Adrenal gland (tissue), 12 donors: Measurements from ENCODE around the gene TRAPPC2B. TPM values are rescaled to one million over a fixed set of nuclear protein-coding genes. Genes with fewer than 3 reads are reported as not detected.

ENCODE experiments used
- DNase-seq, 7 donors: peaks; one replicate each; pipeline ENCODE4 v3.0.0-alpha.2; 2019 to 2020
- H3K27ac ChIP-seq, 5 donors: fragments of 200-600 bp; sonication (generic) in 4 of 5; 1 replicate in 3 of 5; 2 replicates in 2 of 5; pipeline versions ENCODE4 v1.5.1 to v1.8.0; 2016 to 2020; ENCODE audit warnings: mild to moderate bottlenecking in 1 of 5
- H3K27me3 ChIP-seq: fragments of 200-600 bp; 2 replicates; pipeline ENCODE4 v1.8.0; 2021
- H3K36me3 ChIP-seq, 2 donors: fragments of 200-600 bp; replicated peaks in 1 of 2; 1 replicate in 1 of 2; 2 replicates in 1 of 2; pipeline versions ENCODE4 v1.5.1 to v1.8.0; 2018 to 2022
- H3K4me1 ChIP-seq, 2 donors: fragments of 200-600 bp; replicated peaks in 1 of 2; 1 replicate in 1 of 2; 2 replicates in 1 of 2; pipeline versions ENCODE4 v1.5.1 to v1.8.0; 2018 to 2021
- H3K4me3 ChIP-seq, 4 donors: fragments of 200-600 bp; sonication (generic) in 3 of 4; one replicate each; pipeline ENCODE4 v1.5.1; 2016 to 2018
- H3K9me3 ChIP-seq, 3 donors: fragments of 200-600 bp; sonication (generic) in 1 of 3; replicated peaks in 1 of 3; 1 replicate in 2 of 3; 2 replicates in 1 of 3; pipeline versions ENCODE4 v1.5.1 to v1.8.0; 2016 to 2021
- POLR2A ChIP-seq, 2 donors: fragments of 450-650 bp; IDR thresholded peaks; one replicate each; pipeline ENCODE4 v1.6.1; 2017; ENCODE audit warnings: antibody characterized with exemption in 2 of 2, mild to moderate bottlenecking in 2 of 2, moderate library complexity in 1 of 2
- whole genome bisulfite sequencing, 4 donors: extraction: QIAGEN DNeasy Blood & Tissue Kit in 2 of 4; methylation state at CpG; one replicate each; pipeline versions ENCODE4 v1.1.5 to v1.1.7; 2013 to 2017; 5-methylcytosine and 5-hydroxymethylcytosine counted together
- intact Hi-C, 2 donors: fragments of 100-400 bp; cut with DNase I; formaldehyde crosslinking; loops; one replicate each; pipeline versions ENCODE4 v1.14.1 to v1.15.0; 2022 to 2023
- polyA plus RNA-seq, 3 donors: library from polyadenylated mRNA; stranded (reverse); fragments of 200-250 nt in 2 of 3; fragments of 350-450 nt in 1 of 3; fragmentation: Illumina TruSeq in 1 of 3; extraction: RNeasy Lipid Tissue Mini Kit (QIAGEN cat#74804) in 1 of 3; gene quantifications; one replicate each; pipeline ENCODE4 v1.2.3, GENCODE V29; 2013 to 2014
- total RNA-seq, 9 donors: library from RNA; depleted of rRNA in 4 of 9; stranded (reverse); fragments of >200 nt in 4 of 9; fragments of 120-200 nt in 1 of 9; fragmentation: NEBNext Ultra II Directional in 1 of 9; extraction: Animal tissue kit (Norgen Biotek cat#: 25700) in 1 of 9; gene quantifications; one replicate each; pipeline versions ENCODE4 v1.1.0 to v1.2.4, GENCODE V29; 2013 to 2023
- TF ChIP-seq, protein P1 (sequence below), 6 experiments: fragments of 450-650 bp in 4 of 6; fragments of 200-600 bp in 2 of 6; sonication (generic) in 1 of 6; IDR thresholded peaks; 1 replicate in 5 of 6; 2 replicates in 1 of 6; pipeline versions ENCODE4 v1.5.1 to v1.8.0; 2016 to 2021; ENCODE audit warnings: antibody characterized with exemption in 6 of 6, mild to moderate bottlenecking in 2 of 6, moderate library complexity in 1 of 6
- donor health status: healthy with polysubstance abuse.
- donor health status: Bipolar disorder and iron deficiency.
- donor health status: DM: yes; HTN: yes; CAD: no.
- donor health status: DM: no; HTN: no; CAD: no.
- donor health status: DM: no; HTN: no; CAD: no.
- donor health status: DM: yes; HTN: yes; CAD: no.

The TRAPPC2B gene
- total and polyA plus RNA-seq, 12 donors = 12.6 to 72.8 (median 27.1) TPM

- WGBS, 4 donors = 14 to 25% (median 20%) methylated on average over 2 to 8 of the region's 8 CpGs
Measured at GRCh38 chr19:57406516-57407123, 43.3 kb downstream of the TRAPPC2B start.

DNA sequence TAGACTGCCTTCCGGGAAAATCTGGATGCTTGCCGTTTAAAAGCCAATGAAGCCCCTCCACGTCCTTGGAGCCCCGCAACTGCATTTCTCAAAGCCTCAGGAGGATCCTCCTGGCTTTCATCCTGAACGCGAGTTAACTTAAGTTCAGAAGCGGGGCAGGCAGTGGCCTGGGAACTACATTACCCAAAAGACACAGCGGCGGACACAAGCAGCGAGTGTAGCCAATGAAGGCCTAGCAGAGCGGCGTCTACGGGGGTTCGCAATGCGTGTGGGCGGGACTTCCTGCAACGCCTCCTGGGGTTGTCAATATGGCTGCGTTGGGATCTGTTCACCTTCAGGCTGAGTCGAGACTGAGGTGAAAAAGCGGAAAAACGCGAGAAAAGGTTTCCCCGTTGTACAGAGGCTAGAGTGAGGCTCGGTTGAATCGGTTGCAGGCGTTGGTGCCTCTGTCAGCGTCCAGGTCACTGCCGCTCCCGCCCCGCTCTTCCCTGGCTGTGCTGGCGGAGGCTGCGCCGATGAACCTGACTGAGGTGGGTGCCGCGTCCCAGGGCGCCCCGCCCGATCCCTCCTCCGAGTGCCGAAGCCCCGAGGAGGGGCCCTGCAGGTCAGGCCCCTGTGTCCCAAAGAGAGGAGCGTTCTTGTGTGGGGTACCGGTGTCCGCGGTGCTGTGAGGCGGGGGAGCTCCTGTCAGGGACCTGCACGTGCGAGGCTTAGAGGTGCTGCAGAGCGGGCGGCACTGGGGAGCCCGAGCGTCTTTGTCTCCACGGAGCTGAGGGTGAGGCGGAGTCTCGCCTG lies 47.7 kb downstream of the TRAPPC2B start, which contains the start of gene ZNF17:
Gene ZNF17, plus strand, starts transcription at position 285 of the 795 bp plus-strand sequence. CDS start 2,455 bp downstream, outside the sequence.
- WGBS, 4 donors = 0% methylated on average over 22 to 55 of the region's 55 CpGs
- intact Hi-C loops = no loop called here
- no peak for TF ChIP-seq POLR2A (IDR thresholded peaks at IDR 0.05)
- TF ChIP-seq, protein P1, sequence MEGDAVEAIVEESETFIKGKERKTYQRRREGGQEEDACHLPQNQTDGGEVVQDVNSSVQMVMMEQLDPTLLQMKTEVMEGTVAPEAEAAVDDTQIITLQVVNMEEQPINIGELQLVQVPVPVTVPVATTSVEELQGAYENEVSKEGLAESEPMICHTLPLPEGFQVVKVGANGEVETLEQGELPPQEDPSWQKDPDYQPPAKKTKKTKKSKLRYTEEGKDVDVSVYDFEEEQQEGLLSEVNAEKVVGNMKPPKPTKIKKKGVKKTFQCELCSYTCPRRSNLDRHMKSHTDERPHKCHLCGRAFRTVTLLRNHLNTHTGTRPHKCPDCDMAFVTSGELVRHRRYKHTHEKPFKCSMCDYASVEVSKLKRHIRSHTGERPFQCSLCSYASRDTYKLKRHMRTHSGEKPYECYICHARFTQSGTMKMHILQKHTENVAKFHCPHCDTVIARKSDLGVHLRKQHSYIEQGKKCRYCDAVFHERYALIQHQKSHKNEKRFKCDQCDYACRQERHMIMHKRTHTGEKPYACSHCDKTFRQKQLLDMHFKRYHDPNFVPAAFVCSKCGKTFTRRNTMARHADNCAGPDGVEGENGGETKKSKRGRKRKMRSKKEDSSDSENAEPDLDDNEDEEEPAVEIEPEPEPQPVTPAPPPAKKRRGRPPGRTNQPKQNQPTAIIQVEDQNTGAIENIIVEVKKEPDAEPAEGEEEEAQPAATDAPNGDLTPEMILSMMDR (IDR thresholded peaks at IDR 0.05) = no peak
- no peaks in the 10 kb centered on the region for H3K36me3 ChIP-seq
- no peaks in the 10 kb centered on the region for H3K27me3 ChIP-seq
- H3K9me3 ChIP-seq = no peaks in the 10 kb centered on the region
- peak within 1 kb of the TSS in 3 of 5 donors; percentile 18 to 66 (median 43) for H3K27ac ChIP-seq
- peaks cover 0 to 17% of the 10 kb centered on the region in 2 donors for H3K4me1 ChIP-seq
- H3K4me3 ChIP-seq = peak within 1 kb of the TSS; percentile 27 to 89 (median 79)
- peak; percentile 92 to 98 (median 96) for DNase-seq

More at GRCh38 chr19:57406516-57407123, 43.3 kb downstream of the TRAPPC2B start:
- TF ChIP-seq, protein P1 (IDR thresholded peaks at IDR 0.05) = peak; percentile 42 to 62 (median 53)
- TF ChIP-seq POLR2A (IDR thresholded peaks at IDR 0.05) = no peak
- intact Hi-C loops = no loop called here
- H3K4me1 ChIP-seq = peaks cover 0 to 9% of the 10 kb centered on the region in 2 donors
- H3K27ac ChIP-seq = no peak overlapping the region
- H3K27me3 ChIP-seq = no peaks in the 10 kb centered on the region
- H3K9me3 ChIP-seq = no peaks in the 10 kb centered on the region
- H3K36me3 ChIP-seq = no peaks in the 10 kb centered on the region
- peak; percentile 46 to 82 (median 61) for DNase-seq
- no peak overlapping the region for H3K4me3 ChIP-seq

Other genes starting within 250 kb of the TRAPPC2B start
- gene USP29, start 243.6 kb upstream of the TRAPPC2B start, total RNA-seq = not detected
- not detected for gene USP29, start 243.6 kb upstream of the TRAPPC2B start, polyA plus RNA-seq
- not detected for gene ZIM3, start 218.3 kb upstream of the TRAPPC2B start, total RNA-seq
- gene ZIM3, start 218.3 kb upstream of the TRAPPC2B start, polyA plus RNA-seq = not detected
- gene DUXA, start 196.1 kb upstream of the TRAPPC2B start, total RNA-seq = not detected
- gene DUXA, start 196.1 kb upstream of the TRAPPC2B start, polyA plus RNA-seq = not detected
- 10 to 100 TPM; 11.8 to 78.1 (median 37.0) TPM for gene ZNF264, start 172.1 kb upstream of the TRAPPC2B start, total RNA-seq
- gene ZNF264, start 172.1 kb upstream of the TRAPPC2B start, polyA plus RNA-seq = 1 to 10 TPM; 6.4 to 9.8 (median 7.9) TPM
- 1 to 10 TPM in 3 of 9 donors, under 1 TPM in 4, not detected in 2; 0.50 to 2.4 (median 0.90) TPM for gene AURKC, start 132.5 kb upstream of the TRAPPC2B start, total RNA-seq
- gene AURKC, start 132.5 kb upstream of the TRAPPC2B start, polyA plus RNA-seq = 1 to 10 TPM; 1.9 to 5.0 (median 2.1) TPM
- gene ZNF805, start 122.9 kb upstream of the TRAPPC2B start, total RNA-seq = 10 to 100 TPM; 11.7 to 29.7 (median 19.0) TPM
- gene ZNF805, start 122.9 kb upstream of the TRAPPC2B start, polyA plus RNA-seq = 1 to 10 TPM in 2 of 3 donors, under 1 TPM in 1; 0.84 to 3.4 (median 1.5) TPM
- 100 to 1,000 TPM in 1 of 9 donors, 10 to 100 TPM in 8; 36.6 to 107 (median 60.4) TPM for gene ZNF460, start 83.1 kb upstream of the TRAPPC2B start, total RNA-seq
- gene ZNF460, start 83.1 kb upstream of the TRAPPC2B start, polyA plus RNA-seq = 1 to 10 TPM in 2 of 3 donors, under 1 TPM in 1; 0.54 to 9.3 (median 1.8) TPM
- gene ZNF543, start 43.1 kb upstream of the TRAPPC2B start, total RNA-seq = 10 to 100 TPM in 5 of 9 donors, 1 to 10 TPM in 4; 7.2 to 17.8 (median 10.4) TPM
- gene ZNF543, start 43.1 kb upstream of the TRAPPC2B start, polyA plus RNA-seq = 1 to 10 TPM; 1.1 to 2.4 (median 1.9) TPM
- 10 to 100 TPM in 7 of 9 donors, 1 to 10 TPM in 2; 8.1 to 14.3 (median 12.4) TPM for gene ZNF304, start 12.3 kb upstream of the TRAPPC2B start, total RNA-seq
- 1 to 10 TPM; 4.0 to 8.3 (median 5.2) TPM for gene ZNF304, start 12.3 kb upstream of the TRAPPC2B start, polyA plus RNA-seq
- gene ZNF547, start within 50 bp of the TRAPPC2B start, total RNA-seq = 1 to 10 TPM; 1.1 to 9.8 (median 4.5) TPM
- gene ZNF547, start within 50 bp of the TRAPPC2B start, polyA plus RNA-seq = 10 to 100 TPM in 1 of 3 donors, 1 to 10 TPM in 2; 2.1 to 10.9 (median 5.3) TPM
- gene ZNF548, start 26.3 kb downstream of the TRAPPC2B start, total RNA-seq = 10 to 100 TPM in 8 of 9 donors, 1 to 10 TPM in 1; 8.5 to 21.7 (median 17.3) TPM
- gene ZNF548, start 26.3 kb downstream of the TRAPPC2B start, polyA plus RNA-seq = 10 to 100 TPM in 1 of 3 donors, 1 to 10 TPM in 2; 4.6 to 10.0 (median 8.1) TPM
- 10 to 100 TPM in 5 of 9 donors, 1 to 10 TPM in 4; 3.6 to 16.5 (median 10.6) TPM for gene ZNF17, start 47.6 kb downstream of the TRAPPC2B start, total RNA-seq
- 1 to 10 TPM; 2.8 to 5.5 (median 4.7) TPM for gene ZNF17, start 47.6 kb downstream of the TRAPPC2B start, polyA plus RNA-seq
- gene ZNF749, start 71.8 kb downstream of the TRAPPC2B start, total RNA-seq = 10 to 100 TPM in 5 of 9 donors, 1 to 10 TPM in 4; 3.0 to 26.3 (median 12.3) TPM
- gene ZNF749, start 71.8 kb downstream of the TRAPPC2B start, polyA plus RNA-seq = 10 to 100 TPM in 1 of 3 donors, 1 to 10 TPM in 2; 2.3 to 13.1 (median 2.5) TPM
- gene VN1R1, start 93.6 kb downstream of the TRAPPC2B start, total RNA-seq = 1 to 10 TPM in 4 of 9 donors, under 1 TPM in 5; 0.26 to 3.0 (median 0.86) TPM
- 1 to 10 TPM in 1 of 3 donors, under 1 TPM in 1, not detected in 1; 0.40 to 1.2 TPM for gene VN1R1, start 93.6 kb downstream of the TRAPPC2B start, polyA plus RNA-seq
- gene ZNF772, start 114.0 kb downstream of the TRAPPC2B start, total RNA-seq = 10 to 100 TPM; 14.9 to 27.9 (median 19.4) TPM
- 1 to 10 TPM; 1.4 to 9.1 (median 2.9) TPM for gene ZNF772, start 114.0 kb downstream of the TRAPPC2B start, polyA plus RNA-seq
- 10 to 100 TPM in 8 of 9 donors, 1 to 10 TPM in 1; 5.0 to 16.5 (median 14.0) TPM for gene ZNF419, start 124.2 kb downstream of the TRAPPC2B start, total RNA-seq
- gene ZNF419, start 124.2 kb downstream of the TRAPPC2B start, polyA plus RNA-seq = 10 to 100 TPM in 2 of 3 donors, 1 to 10 TPM in 1; 9.0 to 13.0 (median 12.9) TPM
- gene ZNF773, start 136.4 kb downstream of the TRAPPC2B start, total RNA-seq = 10 to 100 TPM in 8 of 9 donors, 1 to 10 TPM in 1; 9.0 to 21.9 (median 11.9) TPM
- gene ZNF773, start 136.4 kb downstream of the TRAPPC2B start, polyA plus RNA-seq = 1 to 10 TPM; 3.1 to 9.1 (median 3.9) TPM
- gene ZNF549, start 163.8 kb downstream of the TRAPPC2B start, total RNA-seq = 1 to 10 TPM; 2.7 to 7.9 (median 5.9) TPM
- gene ZNF549, start 163.8 kb downstream of the TRAPPC2B start, polyA plus RNA-seq = 1 to 10 TPM; 2.8 to 5.1 (median 2.8) TPM
- gene ZNF550, start 196.3 kb downstream of the TRAPPC2B start, total RNA-seq = 10 to 100 TPM in 3 of 9 donors, 1 to 10 TPM in 6; 2.7 to 13.3 (median 7.1) TPM
- 1 to 10 TPM; 3.4 to 9.1 (median 4.5) TPM for gene ZNF550, start 196.3 kb downstream of the TRAPPC2B start, polyA plus RNA-seq
- 1 to 10 TPM; 2.1 to 7.9 (median 5.8) TPM for gene ZNF416, start 215.4 kb downstream of the TRAPPC2B start, total RNA-seq
- 1 to 10 TPM; 1.9 to 5.3 (median 2.3) TPM for gene ZNF416, start 215.4 kb downstream of the TRAPPC2B start, polyA plus RNA-seq
- gene ZIK1, start 220.6 kb downstream of the TRAPPC2B start, total RNA-seq = 10 to 100 TPM in 1 of 9 donors, 1 to 10 TPM in 8; 2.8 to 10.5 (median 5.5) TPM
- gene ZIK1, start 220.6 kb downstream of the TRAPPC2B start, polyA plus RNA-seq = 1 to 10 TPM; 1.5 to 4.0 (median 1.9) TPM
- 1 to 10 TPM; 1.2 to 5.5 (median 3.1) TPM for gene ZNF530, start 236.3 kb downstream of the TRAPPC2B start, total RNA-seq
- 1 to 10 TPM; 1.4 to 2.0 (median 1.9) TPM for gene ZNF530, start 236.3 kb downstream of the TRAPPC2B start, polyA plus RNA-seq